Natural killer cell (primary cell): ENCODE results near the gene JAKMIP3. TPM values are rescaled to one million over a fixed set of nuclear protein-coding genes. Genes with fewer than 3 reads are reported as not detected.

Source experiments
- ATAC-seq, 3 donors: fragments of 150-1000 bp in 2 of 3; fragments of 200-7000 bp in 1 of 3; cut with Tn5 transposase; 1 replicate in 1 of 3; 2 replicates in 2 of 3; pipeline ENCODE4 v1.10.0; 2021; ENCODE audit warnings: mild to moderate bottlenecking in 2 of 3, moderate library complexity in 2 of 3
- DNase-seq, 2 donors: peaks; one replicate each; pipeline versions ENCODE4 v3.0.0 to v3.0.0-alpha.2; 2013 to 2021; ENCODE audit warnings: mixed read lengths in 1 of 2
- H3K27ac ChIP-seq: one replicate; pipeline ENCODE4 v1.5.1; 2013; ENCODE audit warnings: mild to moderate bottlenecking, low read length
- H3K27me3 ChIP-seq: one replicate; pipeline ENCODE4 v1.6.1; 2013; ENCODE audit warnings: low read length; ENCODE audit not compliant: control insufficient read depth, insufficient read depth
- H3K36me3 ChIP-seq: one replicate; pipeline ENCODE4 v1.6.1; 2013; ENCODE audit warnings: low read length; ENCODE audit not compliant: control insufficient read depth, insufficient read depth
- H3K4me1 ChIP-seq: one replicate; pipeline ENCODE4 v1.6.1; 2013; ENCODE audit warnings: low read length; ENCODE audit not compliant: control insufficient read depth, insufficient read depth
- H3K4me3 ChIP-seq: one replicate; pipeline ENCODE4 v1.5.1; 2013; ENCODE audit warnings: low read length
- H3K9me3 ChIP-seq: one replicate; pipeline ENCODE4 v1.6.1; 2013; ENCODE audit warnings: low read length; ENCODE audit not compliant: control insufficient read depth, insufficient read depth
- H3K27ac Mint-ChIP-seq, 2 donors: one replicate each; pipeline ENCODE4 v1.8.0; 2022; ENCODE audit warnings: mild to moderate bottlenecking in 2 of 2, mixed read lengths in 2 of 2, moderate library complexity in 1 of 2
- H3K27me3 Mint-ChIP-seq, 2 donors: one replicate each; pipeline ENCODE4 v1.8.0; 2022; ENCODE audit warnings: low read depth in 2 of 2, mixed read lengths in 2 of 2
- H3K36me3 Mint-ChIP-seq: one replicate; pipeline ENCODE4 v1.8.0; 2022; ENCODE audit warnings: mixed read lengths
- H3K4me1 Mint-ChIP-seq, 2 donors: one replicate each; pipeline ENCODE4 v1.8.0; 2022; ENCODE audit warnings: mixed read lengths in 2 of 2
- H3K4me3 Mint-ChIP-seq: one replicate; pipeline ENCODE4 v1.8.0; 2022; ENCODE audit warnings: mild to moderate bottlenecking, moderate library complexity, mixed read lengths
- H3K9me3 Mint-ChIP-seq, 2 donors: one replicate each; pipeline ENCODE4 v1.8.0; 2022; ENCODE audit warnings: mixed read lengths in 2 of 2
- CTCF ChIP-seq: fragments of 200-600 bp; IDR thresholded peaks from one replicate; pipeline ENCODE4 v1.8.0; 2022; ENCODE audit warnings: antibody characterized with exemption
- WGBS: methylation state at CpG from one replicate; pipeline ENCODE4 v1.1.7; 2013; ENCODE audit warnings: missing lambda C conversion rate; ENCODE audit not compliant: insufficient coverage; 5-methylcytosine and 5-hydroxymethylcytosine counted together
- intact Hi-C: fragments of 100-400 bp; cut with micrococcal nuclease; formaldehyde crosslinking; loops from one replicate; pipeline ENCODE4 v1.14.2; 2022
- total RNA-seq, 4 donors: library from RNA; stranded (reverse); fragments of 120-200 nt in 1 of 4; gene quantifications; one replicate each; pipeline versions ENCODE4 v1.2.3 to v1.2.4, GENCODE V29; 2013 to 2022

The JAKMIP3 gene
- total RNA-seq, 3 donors from 2014 or later (not counting 1 experiment from before 2014, with no cell fraction given) = 0.19 to 0.45 (median 0.20) TPM

GRCh38 chr10:132062641-132063390 lies 2.9 kb upstream of the JAKMIP3 start:
- H3K4me3 Mint-ChIP-seq = no peak overlapping the region
- no peaks in the 10 kb centered on the region for H3K27me3 ChIP-seq
- no peaks in the 10 kb centered on the region for H3K36me3 ChIP-seq
- ATAC-seq (no peak), DNase-seq (no peak)
- no peaks in the 10 kb centered on the region for H3K9me3 ChIP-seq
- TF ChIP-seq CTCF = no peak
- H3K27ac ChIP-seq = no peak overlapping the region
- intact Hi-C loops = no loop called here
- no peak overlapping the region for H3K4me3 ChIP-seq
- H3K9me3 Mint-ChIP-seq = no peaks in the 10 kb centered on the region
- H3K27me3 Mint-ChIP-seq = peaks cover 18 to 22% of the 10 kb centered on the region in 2 donors
- H3K36me3 Mint-ChIP-seq = no peaks in the 10 kb centered on the region
- no peak overlapping the region for H3K27ac Mint-ChIP-seq
- WGBS = 76% methylated on average over 17 of the region's 17 CpGs
- no peaks in the 10 kb centered on the region for H3K4me1 ChIP-seq
- peaks cover 6 to 7% of the 10 kb centered on the region in 2 donors for H3K4me1 Mint-ChIP-seq

GRCh38 chr10:132063432-132063831 lies 2.3 kb upstream of the JAKMIP3 start:
- intact Hi-C loops = no loop called here
- H3K27me3 ChIP-seq = no peaks in the 10 kb centered on the region
- no peaks in the 10 kb centered on the region for H3K36me3 Mint-ChIP-seq
- H3K36me3 ChIP-seq = no peaks in the 10 kb centered on the region
- H3K27ac ChIP-seq = no peak overlapping the region
- no peaks in the 10 kb centered on the region for H3K9me3 Mint-ChIP-seq
- H3K4me1 ChIP-seq = no peaks in the 10 kb centered on the region
- ATAC-seq = no peak
- TF ChIP-seq CTCF = no peak
- H3K4me3 Mint-ChIP-seq = no peak overlapping the region
- peaks cover 6 to 7% of the 10 kb centered on the region in 2 donors for H3K4me1 Mint-ChIP-seq
- H3K27me3 Mint-ChIP-seq = peaks cover 18 to 22% of the 10 kb centered on the region in 2 donors
- no peak for DNase-seq
- WGBS = 91% methylated on average over 9 of the region's 10 CpGs
- no peaks in the 10 kb centered on the region for H3K9me3 ChIP-seq
- H3K4me3 ChIP-seq = no peak overlapping the region
- H3K27ac Mint-ChIP-seq = no peak overlapping the region

GRCh38 chr10:132064082-132064755 lies 1.5 kb upstream of the JAKMIP3 start:
- TF ChIP-seq CTCF = no peak
- DNase-seq (no peak), ATAC-seq (no peak)
- intact Hi-C loops = no loop called here
- H3K27ac Mint-ChIP-seq = no peak overlapping the region
- H3K4me3 ChIP-seq = no peak overlapping the region
- 88% methylated on average over 30 of the region's 30 CpGs for WGBS
- no peaks in the 10 kb centered on the region for H3K4me1 ChIP-seq
- H3K27ac ChIP-seq = no peak overlapping the region
- H3K27me3 ChIP-seq = no peaks in the 10 kb centered on the region
- no peak overlapping the region for H3K4me3 Mint-ChIP-seq
- H3K36me3 ChIP-seq = no peaks in the 10 kb centered on the region
- H3K27me3 Mint-ChIP-seq = peaks cover 18 to 22% of the 10 kb centered on the region in 2 donors
- no peaks in the 10 kb centered on the region for H3K9me3 ChIP-seq
- no peaks in the 10 kb centered on the region for H3K36me3 Mint-ChIP-seq
- no peaks in the 10 kb centered on the region for H3K9me3 Mint-ChIP-seq
- peaks cover 6 to 7% of the 10 kb centered on the region in 2 donors for H3K4me1 Mint-ChIP-seq
